GM21723 (cell line): ENCODE data around the gene GDPD5.

Experiments
- ATAC-seq: cut with Tn5 transposase; IDR thresholded peaks from one replicate; pipeline ENCODE4 v1.9.1; 2021; ENCODE audit warnings: mild to moderate bottlenecking, moderate library complexity; ENCODE audit not compliant: unreplicated experiment

Gene GDPD5

DNA sequence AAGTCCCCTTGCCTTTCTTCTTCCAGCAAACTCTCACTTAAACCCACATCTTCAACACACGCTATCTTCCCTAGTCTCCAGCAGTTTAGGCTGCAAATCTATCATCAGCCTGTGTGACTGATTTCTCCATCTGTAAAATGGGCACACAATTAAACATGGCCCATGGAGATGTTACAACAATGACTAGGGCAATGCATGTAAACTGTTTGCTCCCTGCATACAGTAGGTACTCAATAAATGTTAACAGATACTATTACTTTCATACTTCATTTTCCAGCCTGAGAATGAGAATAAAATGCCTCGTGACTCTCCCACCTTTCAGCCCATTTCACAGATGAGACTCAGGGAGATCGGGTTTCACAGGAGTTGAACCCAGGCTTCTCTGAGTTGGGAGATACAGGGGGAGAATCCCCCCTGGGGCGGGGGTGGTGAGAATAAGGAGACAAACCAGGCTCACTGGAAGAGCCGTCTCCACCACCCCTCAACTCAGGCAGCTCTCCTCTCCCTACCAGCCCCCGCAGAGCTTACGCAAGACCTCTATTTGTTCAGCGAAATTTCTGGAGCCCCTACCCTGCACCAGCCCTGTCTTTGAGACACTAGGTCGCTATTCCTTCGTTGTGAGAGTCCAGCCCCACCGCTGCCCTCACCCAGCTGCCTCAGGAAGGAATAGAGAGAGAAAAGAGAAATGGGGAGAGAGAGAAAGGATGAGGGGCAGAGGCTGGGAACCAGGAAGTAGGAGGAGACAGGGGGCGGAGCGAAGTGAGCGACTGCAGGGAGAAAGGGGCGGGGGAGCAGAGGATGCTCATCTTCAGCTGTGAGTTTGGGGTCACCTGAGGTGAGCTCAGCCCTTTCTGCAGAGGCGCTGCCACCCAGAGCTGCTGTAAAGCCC, 50.6 kb downstream of the GDPD5 start:
- ATAC-seq: no peak

DNA sequence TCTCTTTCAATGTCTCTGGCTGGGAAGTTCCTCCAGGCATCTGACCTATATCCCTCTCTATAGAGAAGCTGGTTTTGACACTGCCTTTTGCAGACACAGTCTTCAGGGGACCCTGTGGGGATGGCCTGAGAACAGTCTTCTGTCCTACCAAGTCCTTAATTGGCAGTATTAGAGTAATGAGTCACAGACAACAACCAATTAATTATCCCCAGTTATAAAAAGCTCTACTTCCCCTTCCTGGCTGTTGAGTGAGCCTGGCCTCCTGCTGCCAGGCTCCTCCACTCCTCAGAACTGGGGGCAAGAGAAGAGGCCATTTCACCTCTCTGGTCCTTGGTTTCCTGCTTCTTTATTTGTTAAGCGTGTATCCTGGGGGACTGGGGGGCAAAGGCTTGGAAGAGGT, 51.5 kb downstream of the GDPD5 start:
- ATAC-seq: no peak

DNA sequence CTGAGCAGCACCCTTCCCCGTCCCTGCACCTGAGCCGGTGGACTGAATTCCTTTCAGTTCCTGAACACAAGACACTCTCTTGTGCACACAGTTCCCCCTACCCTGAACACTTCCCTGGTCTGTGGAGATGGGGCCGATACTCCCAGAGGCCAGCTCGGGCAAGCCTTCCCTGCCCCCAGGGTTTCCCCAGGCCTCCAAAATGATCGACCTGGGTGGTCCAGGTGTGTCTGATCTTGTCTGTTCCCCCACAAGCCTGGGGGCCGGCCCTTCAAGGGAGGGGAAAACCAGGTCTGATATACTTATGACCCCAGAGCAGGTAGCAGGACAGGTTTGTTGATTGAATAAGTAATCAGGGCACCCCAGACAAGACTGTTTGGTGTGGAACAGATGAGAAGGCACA, 52.1 kb downstream of the GDPD5 start:
- ATAC-seq: no peak

DNA sequence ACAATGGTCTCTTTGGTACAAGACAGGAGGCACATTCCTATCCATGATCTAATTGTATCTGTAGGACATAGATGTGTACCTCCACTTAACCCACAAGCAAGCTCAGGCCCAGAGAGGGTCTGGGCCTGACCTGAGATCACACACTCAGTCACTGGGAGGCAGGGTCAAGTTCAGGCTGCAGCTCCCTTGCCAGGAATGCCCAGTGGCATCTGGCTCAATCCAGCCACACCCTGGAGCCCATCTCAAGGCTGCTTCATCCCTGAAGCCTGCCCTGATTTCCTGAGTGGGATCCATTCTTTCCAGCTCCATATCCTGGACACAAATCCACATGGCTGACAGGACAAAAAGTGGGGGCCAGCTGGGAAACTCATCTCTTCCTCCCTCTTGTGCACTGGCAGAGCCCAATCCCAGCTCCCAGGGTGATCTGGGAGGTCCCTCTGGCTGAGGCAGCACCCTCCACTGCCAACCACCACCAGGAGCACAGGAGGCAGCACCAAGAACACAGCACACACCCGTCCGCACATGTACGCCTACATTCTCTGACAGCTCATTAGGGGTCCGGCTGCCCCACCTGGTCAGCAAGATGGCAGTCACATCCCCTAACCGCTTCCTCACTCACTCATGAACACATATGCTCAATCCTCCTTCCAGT, 53.5 kb downstream of the GDPD5 start:
- ATAC-seq: no peak

DNA sequence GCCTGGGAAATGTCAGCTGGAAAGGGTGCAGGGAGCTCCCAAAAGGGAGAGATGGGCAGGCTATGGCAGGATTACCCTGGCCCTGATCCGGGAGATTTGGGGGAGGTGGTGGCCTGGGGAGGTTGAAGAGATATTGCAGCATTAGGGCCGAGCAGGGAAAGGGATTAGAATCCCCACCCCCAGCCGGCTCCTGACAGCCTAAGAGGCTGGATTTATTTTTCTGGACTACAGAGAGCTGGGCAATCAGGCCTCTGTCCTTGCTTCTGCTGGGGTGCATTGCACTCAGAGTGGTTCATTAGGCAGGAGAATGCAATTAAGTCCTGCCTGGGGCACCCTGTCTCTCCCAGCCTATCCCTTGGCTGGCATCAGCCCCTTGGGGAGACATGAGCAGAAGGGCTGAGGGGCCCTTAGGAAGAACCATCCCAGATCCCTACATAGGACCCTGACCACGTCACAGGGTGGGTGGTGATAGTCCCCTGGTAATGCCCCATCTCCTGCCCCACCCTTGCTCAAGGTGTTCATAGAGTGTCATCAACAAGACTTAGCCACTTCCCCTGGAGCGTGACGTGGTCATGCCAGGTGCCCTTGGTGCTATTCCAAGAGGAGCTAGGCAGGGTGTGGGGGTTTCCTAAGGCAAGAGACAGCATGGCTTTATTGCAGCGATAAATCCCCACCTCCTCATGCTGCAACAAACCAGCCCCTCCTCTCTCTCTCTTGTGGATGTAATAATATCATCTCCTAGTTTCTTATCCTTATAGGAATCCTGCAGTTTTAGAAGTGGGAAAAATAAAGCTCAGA, 54.4 kb downstream of the GDPD5 start:
- ATAC-seq: no peak

DNA sequence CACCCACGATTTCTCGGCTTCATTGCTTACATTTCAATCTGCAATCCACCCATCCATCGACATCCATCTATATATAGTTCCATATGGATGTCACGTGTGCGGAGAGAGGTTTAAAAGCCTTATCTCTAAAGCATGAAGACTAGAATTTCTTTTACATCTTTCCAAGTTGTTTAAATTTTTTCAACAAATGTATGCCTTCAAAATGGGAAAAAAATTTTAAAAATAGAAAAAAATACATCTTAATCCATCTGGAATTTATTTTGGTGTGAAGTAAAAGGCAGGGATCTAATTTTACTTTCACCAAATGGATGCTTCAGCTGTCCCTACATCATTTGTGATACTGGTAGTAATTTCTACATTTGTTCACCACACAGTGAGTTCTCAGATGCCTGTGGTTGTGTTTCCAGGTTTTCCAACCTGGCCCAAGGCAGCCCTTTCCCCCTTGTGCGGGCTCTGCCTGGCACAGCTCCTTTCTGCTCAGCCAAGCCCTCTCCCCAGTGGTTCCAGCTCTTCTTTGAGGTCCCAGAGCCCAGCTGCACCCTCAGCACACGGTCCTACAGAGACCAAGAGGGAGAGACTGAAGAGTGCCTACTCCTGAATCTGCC, 55.2 kb downstream of the GDPD5 start:
- ATAC-seq: no peak

DNA sequence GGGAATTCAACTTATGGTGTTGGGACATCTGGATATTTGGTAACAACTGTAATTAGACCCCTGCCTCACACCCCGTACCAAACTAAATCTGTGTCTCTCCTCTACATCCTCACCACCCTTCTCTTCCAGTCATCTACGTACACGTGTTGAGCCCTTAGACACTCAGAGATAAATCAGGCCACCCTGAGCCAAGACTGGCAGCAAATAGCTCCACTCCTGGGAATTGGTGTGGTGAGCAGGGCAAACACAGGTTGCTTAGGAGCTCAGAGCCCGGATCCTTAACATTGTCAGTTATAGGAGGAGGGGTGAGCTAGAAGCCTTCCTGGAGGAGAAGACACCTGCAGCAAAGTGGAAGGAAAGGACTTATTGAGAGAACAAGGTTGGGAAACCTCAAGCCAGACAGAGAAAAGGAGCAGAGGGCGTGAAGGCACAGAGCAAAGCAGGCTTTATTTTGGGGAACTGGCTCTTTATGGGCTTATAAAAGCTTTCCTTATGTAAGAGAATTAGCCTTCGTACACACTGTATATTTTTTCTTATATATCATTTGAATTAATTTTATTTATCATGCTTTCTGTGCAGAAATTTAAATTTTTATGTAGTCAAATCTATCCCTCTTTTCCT, 55.8 kb downstream of the GDPD5 start:
- no peak for ATAC-seq

DNA sequence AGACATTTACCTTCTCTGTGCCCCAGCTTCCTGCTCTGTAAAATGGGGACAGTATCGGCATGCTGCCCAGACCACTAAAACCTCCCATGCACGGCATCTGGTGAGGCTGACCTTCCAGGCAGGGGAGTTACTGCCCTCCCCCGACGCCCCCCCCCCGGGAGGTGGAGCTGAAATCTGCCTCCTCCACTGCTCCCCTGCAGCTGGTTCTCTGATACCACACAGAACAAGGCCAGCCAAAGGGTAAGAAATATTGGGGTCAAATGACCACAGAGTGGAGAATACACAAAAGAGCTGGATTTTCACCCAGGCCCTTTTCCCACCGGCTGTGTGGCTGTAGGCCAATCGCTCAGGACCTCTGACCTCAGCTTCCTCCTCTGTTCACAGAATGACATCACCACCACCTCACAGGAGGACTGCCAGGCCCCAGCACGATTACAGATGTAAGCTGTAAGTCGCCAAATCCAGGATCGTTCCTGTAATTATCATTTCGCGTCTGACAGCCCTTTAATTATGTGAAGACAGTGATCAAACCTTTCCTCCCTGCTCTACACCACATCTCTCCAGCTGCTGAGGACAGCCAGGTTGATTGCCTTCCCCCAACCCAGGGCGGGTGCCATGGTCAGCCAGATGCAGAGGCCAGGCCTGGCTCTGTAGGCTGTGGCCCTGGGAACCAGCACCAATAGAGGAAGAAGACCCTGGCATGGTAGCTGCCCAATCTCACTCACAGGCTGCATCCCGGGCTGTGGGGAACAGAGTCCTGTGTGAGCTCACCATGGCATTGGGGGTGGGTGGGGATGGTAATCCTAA, 57.0 kb downstream of the GDPD5 start:
- ATAC-seq: no peak

DNA sequence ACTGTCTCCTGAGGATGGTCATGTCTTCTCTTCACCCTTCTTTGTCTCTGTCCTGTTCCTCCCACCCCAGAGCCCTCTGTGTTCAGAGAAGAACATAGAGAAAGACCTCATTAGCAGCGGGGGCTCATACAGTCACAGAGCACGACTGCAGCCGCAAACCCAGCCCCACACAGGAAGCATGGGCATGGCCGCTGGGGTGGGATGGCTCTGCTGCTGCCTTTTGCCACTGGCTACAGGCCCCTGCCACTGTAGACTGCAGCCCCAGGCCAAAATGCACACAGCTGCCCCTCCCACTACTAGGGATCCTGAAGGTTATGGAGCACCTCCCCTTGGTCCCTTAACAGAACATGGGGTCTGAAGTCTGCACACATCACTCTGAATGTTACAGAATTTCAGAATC, 57.9 kb downstream of the GDPD5 start:
- no peak for ATAC-seq

DNA sequence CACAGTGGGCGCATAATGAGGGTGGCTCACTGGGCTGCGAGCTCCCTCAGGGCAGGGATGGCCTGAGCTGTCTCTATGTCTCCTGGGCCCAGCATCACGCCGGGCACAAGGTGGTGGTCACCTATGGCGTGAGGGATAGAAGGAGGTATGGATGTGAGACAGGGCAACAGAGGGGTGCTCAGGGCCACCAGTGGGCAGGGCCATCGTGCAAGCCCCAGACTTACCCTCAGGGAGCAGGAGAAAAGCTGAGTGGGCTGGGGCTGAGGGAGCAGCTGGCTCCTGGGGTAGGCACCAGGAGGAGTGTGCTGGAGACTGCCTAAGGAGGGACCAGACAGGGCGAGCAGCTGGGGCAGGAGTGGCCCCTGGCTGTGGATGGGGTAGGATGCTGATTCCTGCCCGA, 58.4 kb downstream of the GDPD5 start:
- no peak for ATAC-seq

DNA sequence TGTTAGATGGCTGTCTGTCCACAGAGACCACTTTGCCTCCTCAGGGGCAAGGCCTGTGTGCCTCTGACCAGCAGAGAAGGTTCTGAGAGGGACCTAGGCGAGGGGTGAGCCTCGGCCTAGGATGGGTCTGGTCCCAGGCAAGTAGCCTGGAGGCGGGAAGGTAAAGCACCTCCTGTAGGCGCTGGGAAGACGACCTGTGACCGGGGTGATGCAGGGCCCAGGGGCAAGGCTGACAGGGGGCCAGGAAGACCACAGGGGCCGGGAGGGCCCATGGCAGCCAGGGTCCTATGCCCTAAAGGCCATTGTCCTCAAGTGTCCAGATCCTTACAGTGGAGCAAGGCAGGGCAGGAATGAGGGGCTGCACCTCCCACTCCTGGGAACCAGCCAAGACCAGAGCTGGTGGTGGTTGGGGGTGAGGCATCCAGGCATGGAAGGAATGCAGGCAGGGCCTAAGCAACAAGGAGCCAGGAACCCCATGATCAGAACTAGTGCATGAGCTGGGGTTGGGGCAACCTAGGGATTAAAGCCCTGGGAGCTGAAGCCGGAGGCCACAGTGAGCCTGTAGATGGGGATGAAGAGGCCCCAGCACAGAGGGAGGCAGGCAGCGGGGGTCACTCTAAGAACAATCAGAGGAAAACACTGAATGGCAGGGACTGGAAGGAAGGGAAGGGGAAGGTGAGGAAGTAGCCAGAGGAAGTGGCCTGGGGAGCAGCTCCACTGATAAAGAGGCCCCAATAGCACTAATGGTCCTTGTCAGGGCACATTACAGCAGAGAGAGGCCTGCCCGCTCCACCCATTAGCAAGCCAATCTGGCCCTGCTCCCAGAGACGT, 59.8 kb downstream of the GDPD5 start:
- no peak for ATAC-seq

DNA sequence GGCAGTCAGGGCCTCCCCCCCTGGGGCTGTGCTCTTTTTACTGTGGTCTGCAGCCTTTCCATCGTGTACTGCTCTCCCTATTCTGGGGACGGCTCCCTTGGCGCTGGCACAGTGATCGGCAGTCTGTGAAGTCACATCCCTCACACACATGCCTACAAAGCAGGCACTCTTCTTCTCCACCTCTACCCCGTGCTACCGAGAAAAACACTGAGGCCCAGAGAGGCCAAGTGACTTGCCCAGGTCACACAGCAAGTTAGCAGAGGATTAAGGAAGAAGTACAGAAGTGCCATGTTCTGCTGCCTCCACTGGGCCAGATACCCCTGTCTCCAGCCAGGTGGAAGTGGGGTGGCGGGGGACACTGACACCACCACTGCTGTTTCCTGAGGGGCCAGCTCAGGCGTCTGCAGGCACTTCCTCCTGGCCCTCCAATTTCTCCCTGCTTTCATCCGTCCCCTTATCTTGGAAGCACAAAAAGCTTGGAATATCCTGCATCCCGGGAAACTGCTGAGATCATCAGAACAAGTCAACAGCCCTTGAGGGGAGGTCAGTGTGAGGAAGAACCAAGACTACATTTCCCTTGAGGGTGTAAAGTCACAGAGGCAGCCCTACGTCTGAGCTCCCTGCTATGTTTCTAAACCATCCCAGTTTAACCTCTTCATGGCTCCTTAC, 62.5 kb downstream of the GDPD5 start:
- no peak for ATAC-seq

DNA sequence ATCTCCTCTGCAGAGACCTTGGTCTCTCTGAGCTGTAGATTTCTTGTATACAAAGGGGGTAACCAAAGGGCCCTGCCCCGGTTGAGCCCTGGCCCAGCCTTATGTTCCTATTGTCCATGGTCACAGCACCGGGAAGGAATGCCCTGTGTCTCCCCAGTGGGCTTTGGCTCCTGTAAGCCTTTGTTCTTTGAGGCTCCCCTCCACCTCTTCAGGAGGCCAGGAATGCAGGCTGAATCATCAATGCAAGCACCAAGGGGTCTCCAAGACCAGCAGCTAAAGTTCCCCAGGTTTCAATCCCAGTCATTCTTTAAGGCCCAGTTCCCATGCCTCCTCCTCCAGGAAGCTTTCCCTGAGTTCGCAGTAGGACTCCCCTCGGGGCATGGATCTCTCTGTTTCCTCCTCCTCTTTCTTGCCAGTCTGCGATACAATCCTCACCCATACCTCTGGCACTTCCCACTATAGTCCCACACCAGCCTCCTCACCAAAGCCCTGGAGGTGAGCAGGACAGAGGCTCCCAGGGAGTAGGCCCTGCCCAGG, 63.6 kb downstream of the GDPD5 start:
- no peak for ATAC-seq

DNA sequence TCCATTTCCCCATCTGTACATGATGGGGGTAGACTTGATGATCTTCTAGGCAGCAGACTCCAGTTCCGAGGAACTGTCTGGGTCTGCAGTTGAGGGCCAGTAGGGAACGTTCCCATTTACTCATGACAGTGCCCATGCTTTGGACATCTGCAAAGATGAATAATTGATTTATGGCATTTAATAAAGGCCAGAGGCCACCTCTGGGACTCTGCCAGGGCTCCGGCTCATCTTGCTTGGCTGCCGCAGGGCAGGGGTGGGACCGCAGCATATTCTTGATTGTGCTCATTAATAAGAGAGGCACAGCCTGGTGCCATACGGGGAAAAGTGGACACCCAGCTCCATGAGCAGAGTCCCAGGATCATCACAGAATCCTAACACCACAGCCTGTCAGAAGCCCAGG, 64.6 kb downstream of the GDPD5 start:
- no peak for ATAC-seq

DNA sequence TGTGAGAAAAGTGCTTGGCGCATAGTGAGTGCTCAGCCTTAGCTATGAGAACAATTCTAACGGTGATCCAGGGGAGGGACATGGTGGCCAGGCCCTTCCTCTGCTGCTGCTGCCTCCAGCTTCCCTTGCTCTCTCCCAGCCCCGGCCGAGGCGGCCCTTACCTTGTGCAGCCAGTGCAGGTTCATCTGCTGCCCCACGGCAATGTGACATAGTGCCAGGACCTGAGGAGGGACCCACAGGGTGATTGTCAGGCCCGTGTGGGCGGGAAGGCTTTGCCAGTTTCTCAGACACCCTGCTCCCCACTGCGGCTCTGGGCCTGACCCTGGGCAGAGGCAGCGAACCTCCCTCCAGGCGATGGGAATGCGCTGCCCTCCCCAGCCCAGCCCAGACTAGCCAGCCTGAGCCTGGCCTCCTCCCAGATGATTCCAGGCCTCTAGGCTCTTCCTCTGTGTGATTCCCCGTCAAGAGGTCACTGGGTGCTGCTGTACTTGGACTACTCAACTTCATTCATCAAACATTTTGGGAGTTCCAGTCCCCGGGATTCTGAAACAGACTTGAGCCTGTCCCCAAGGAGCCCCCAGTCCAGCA, 69.1 kb downstream of the GDPD5 start:
- ATAC-seq: no peak

DNA sequence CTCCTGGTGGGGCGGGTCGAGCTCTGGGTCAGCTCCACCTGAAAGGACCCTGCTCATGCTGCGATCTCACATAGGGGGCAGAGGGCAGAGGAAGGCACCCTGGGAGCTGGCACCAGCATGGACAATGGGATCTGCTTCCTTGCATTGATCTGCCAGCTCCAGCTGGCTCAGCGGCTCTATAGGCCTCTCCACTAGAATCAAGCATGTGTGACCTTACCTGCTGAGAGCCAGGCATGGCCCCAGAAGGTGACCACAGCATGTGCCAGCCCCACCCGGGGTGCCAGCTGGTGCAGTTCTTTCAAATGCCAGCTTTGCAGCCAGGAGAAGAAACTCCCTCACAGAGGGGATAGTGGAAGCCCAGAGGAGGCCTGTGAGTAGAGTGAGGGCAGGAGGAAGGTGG, 70.8 kb downstream of the GDPD5 start:
- ATAC-seq: no peak

DNA sequence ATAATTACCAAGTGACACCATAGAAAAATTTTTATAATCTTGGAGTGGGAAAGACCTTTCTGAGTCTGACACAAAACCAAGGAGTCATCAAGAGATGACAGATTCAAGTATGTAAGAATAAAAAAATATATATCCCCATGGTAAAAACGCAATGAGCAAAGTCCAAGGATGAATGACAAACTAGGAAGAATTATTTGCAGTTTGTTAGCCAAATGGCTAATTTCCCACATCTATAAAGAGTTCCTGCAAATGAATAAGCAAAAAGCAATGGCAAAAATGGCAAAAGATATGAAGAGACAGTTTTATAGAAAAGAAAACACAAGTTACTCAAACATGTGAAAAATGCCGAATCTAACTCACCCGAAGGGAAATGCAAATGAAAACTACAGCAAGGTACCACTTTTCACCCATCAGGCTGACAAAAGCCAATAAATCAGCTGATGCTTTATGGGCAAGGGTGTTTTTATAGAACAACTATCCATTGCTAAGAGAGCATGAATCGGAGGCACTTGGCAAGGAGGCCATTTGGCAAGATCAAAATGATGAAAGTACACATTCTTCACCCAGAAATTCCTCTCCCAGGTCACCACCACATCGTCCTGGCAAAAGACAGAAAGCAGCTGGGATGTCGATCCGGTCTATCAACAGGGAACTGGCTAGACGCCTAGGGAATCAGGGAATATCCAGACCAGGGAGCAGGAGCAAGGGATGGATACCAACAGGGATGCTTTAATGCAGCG, 71.7 kb downstream of the GDPD5 start:
- no peak for ATAC-seq
